ENCODE data around the gene MYOG. TPM values are rescaled to one million over a fixed set of nuclear protein-coding genes. Genes with fewer than 3 reads are reported as not detected.
A peak's percentile ranks its signal among the peaks of the same experiment; 100 is the strongest.

MYOG gene
- total and polyA plus RNA-seq, 2 experiments from 2014 or later, result not detected

DNA sequence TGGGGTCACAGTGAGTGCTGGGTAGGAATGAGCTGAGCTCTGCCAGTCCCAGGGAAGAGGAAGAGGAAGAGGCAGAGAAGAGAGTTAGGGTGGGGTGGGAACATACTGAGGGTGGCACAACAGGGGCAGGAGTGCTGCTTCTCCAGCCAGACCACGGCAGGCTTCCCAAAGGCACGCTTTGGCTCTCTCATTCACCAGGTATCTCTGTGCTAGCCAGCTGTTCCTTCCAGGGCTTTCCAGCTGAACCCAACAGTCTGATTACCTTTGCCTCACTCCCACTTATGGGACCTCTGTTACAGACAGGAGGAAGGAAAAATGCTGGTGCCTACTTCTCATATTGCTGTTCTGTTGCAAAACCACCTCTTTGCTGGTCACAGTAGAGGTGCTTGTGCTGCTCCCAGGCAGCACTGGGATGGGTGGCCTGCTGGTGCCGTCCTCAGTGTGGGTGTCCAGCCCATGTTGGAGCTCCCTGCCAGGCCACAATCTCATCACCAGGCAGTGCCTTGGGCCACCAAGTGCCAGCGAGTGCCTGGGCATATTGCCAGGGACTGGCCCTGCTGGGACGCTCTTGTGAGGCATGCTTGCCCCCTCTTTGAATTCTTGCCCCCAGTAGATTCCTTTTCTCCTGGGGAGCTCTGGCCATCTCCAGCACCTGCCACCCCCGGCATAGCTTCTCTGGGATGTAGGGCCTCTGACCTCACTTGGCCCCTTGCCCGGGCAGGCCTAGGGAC lies 43.9 kb upstream of the MYOG start:
- H3K27ac Mint-ChIP-seq, result no peak overlapping the region
- no peak overlapping the region for H3K4me3 ChIP-seq
- 0 out of 2 replicates have a peak, but pooled peaks cover 3% of the 10 kb centered on the region for H3F3A ChIP-seq (replicated peaks; ENCODE audit: low read depth)
- ATAC-seq, result no peak
- no peak overlapping the region for H3K4me3 Mint-ChIP-seq
- no peaks in the 10 kb centered on the region for H4K20me1 ChIP-seq (replicated peaks; ENCODE audit: insufficient read depth)
- H3K27ac ChIP-seq (ENCODE audit: low read depth), result no peak overlapping the region
- no peak overlapping the region for H3K4me2 ChIP-seq
- H3K27me3 ChIP-seq (ENCODE audit: insufficient read depth), result peaks cover 35% of the 10 kb centered on the region
- no peaks in the 10 kb centered on the region for H3K9me2 ChIP-seq (ENCODE audit: insufficient read depth)
- no peaks in the 10 kb centered on the region for H3K9me3 Mint-ChIP-seq
- H3K27me3 Mint-ChIP-seq (ENCODE audit: insufficient read depth, low read depth, poor library complexity), result peaks cover 39% of the 10 kb centered on the region
- no peak for DNase-seq (ENCODE audit: low spot score)
- peaks cover 35% of the 10 kb centered on the region for H3K4me1 Mint-ChIP-seq
- TF ChIP-seq, protein P1, sequence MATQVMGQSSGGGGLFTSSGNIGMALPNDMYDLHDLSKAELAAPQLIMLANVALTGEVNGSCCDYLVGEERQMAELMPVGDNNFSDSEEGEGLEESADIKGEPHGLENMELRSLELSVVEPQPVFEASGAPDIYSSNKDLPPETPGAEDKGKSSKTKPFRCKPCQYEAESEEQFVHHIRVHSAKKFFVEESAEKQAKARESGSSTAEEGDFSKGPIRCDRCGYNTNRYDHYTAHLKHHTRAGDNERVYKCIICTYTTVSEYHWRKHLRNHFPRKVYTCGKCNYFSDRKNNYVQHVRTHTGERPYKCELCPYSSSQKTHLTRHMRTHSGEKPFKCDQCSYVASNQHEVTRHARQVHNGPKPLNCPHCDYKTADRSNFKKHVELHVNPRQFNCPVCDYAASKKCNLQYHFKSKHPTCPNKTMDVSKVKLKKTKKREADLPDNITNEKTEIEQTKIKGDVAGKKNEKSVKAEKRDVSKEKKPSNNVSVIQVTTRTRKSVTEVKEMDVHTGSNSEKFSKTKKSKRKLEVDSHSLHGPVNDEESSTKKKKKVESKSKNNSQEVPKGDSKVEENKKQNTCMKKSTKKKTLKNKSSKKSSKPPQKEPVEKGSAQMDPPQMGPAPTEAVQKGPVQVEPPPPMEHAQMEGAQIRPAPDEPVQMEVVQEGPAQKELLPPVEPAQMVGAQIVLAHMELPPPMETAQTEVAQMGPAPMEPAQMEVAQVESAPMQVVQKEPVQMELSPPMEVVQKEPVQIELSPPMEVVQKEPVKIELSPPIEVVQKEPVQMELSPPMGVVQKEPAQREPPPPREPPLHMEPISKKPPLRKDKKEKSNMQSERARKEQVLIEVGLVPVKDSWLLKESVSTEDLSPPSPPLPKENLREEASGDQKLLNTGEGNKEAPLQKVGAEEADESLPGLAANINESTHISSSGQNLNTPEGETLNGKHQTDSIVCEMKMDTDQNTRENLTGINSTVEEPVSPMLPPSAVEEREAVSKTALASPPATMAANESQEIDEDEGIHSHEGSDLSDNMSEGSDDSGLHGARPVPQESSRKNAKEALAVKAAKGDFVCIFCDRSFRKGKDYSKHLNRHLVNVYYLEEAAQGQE (IDR thresholded peaks at IDR 0.05; ENCODE audit: unreplicated experiment), result no peak
- TF ChIP-seq STAT1 (IDR thresholded peaks at IDR 0.05; ENCODE audit: unreplicated experiment), result no peak
- H3K79me2 ChIP-seq (replicated peaks; ENCODE audit: insufficient read depth), result no peaks in the 10 kb centered on the region
- no peaks in the 10 kb centered on the region for H3K36me3 Mint-ChIP-seq (ENCODE audit: low read depth)
- peaks cover 23% of the 10 kb centered on the region for H3K4me1 ChIP-seq (ENCODE audit: insufficient read depth)
- no peaks in the 10 kb centered on the region for H3K36me3 ChIP-seq (ENCODE audit: insufficient read depth)
- no peak overlapping the region for H2AFZ ChIP-seq

DNA sequence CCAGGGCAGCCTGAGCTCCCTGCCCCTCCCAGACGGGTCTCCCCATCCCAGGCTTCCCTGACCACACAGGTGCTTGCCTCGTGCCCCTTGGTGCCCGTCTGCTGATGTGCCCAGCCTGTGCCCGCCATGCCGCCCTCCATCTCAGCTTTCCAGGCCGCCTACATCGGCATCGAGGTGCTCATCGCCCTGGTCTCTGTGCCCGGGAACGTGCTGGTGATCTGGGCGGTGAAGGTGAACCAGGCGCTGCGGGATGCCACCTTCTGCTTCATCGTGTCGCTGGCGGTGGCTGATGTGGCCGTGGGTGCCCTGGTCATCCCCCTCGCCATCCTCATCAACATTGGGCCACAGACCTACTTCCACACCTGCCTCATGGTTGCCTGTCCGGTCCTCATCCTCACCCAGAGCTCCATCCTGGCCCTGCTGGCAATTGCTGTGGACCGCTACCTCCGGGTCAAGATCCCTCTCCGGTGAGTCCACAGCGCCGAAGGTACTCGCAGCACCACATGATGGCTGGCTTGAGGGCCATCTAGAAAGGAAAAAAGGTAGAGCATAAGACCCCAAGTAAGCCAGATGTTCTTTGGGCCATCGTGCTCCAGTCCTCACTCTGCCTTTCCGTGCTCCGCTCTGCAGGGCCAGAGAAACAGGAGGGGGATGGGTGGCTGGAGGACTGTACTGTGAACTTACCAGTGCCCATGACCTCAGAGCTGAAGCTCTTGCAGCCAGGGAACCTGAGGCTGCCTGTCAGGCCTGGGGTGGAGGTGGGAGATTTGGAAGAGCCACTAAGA lies 43.1 kb upstream of the MYOG start:
- no peak for ATAC-seq
- no peaks in the 10 kb centered on the region for H3K9me3 Mint-ChIP-seq

More for the DNA sequence above, 43.1 kb upstream of the MYOG start:
- Histone ChIP-seq H3K4me1 (ENCODE audit: insufficient read depth) (peaks cover 17% of the 10 kb centered on the region), H3K36me3 (ENCODE audit: insufficient read depth) (no peaks in the 10 kb centered on the region), H4K20me1 (replicated peaks; ENCODE audit: insufficient read depth) (no peaks in the 10 kb centered on the region), H3K79me2 (replicated peaks; ENCODE audit: insufficient read depth) (no peaks in the 10 kb centered on the region), H3K4me2 (peak overlapping the region; percentile 98), H3F3A (replicated peaks; ENCODE audit: low read depth) (0 out of 2 replicates have a peak, but pooled peaks cover 3% of the 10 kb centered on the region), H3K27me3 (ENCODE audit: insufficient read depth) (peaks cover 35% of the 10 kb centered on the region), H3K4me3 (peak overlapping the region; percentile 83), H3K27ac (ENCODE audit: low read depth) (no peak overlapping the region), H2AFZ (peak overlapping the region; percentile 99), H3K9me2 (ENCODE audit: insufficient read depth) (no peaks in the 10 kb centered on the region)
- Mint-ChIP-seq H3K36me3 (ENCODE audit: low read depth) (no peaks in the 10 kb centered on the region), H3K27ac (no peak overlapping the region), H3K4me1 (peaks cover 36% of the 10 kb centered on the region), H3K27me3 (ENCODE audit: insufficient read depth, low read depth, poor library complexity) (peaks cover 37% of the 10 kb centered on the region), H3K4me3 (peak overlapping the region; percentile 79)
- TF ChIP-seq, protein P1 (IDR thresholded peaks at IDR 0.05; ENCODE audit: unreplicated experiment), result no peak
- TF ChIP-seq CREB1 (CRISPR knock-in tag; IDR thresholded peaks at IDR 0.05; ENCODE audit: low read depth) (no peak), JUNB (IDR thresholded peaks at IDR 0.05; ENCODE audit: unreplicated experiment) (no peak), EZH2 (IDR thresholded peaks at IDR 0.05; ENCODE audit: low read depth, unreplicated experiment) (no peak), ZNF114 (CRISPR knock-in tag; IDR thresholded peaks at IDR 0.05) (no peak), EZH2phosphoT487 (IDR thresholded peaks at IDR 0.05; ENCODE audit: unreplicated experiment) (no peak), POLR2AphosphoS5 (IDR thresholded peaks at IDR 0.05; ENCODE audit: low read depth) (no peak), ZNF331 (CRISPR knock-in tag; IDR thresholded peaks at IDR 0.05; ENCODE audit: low read depth) (no peak)
- TF ChIP-seq, protein P2, sequence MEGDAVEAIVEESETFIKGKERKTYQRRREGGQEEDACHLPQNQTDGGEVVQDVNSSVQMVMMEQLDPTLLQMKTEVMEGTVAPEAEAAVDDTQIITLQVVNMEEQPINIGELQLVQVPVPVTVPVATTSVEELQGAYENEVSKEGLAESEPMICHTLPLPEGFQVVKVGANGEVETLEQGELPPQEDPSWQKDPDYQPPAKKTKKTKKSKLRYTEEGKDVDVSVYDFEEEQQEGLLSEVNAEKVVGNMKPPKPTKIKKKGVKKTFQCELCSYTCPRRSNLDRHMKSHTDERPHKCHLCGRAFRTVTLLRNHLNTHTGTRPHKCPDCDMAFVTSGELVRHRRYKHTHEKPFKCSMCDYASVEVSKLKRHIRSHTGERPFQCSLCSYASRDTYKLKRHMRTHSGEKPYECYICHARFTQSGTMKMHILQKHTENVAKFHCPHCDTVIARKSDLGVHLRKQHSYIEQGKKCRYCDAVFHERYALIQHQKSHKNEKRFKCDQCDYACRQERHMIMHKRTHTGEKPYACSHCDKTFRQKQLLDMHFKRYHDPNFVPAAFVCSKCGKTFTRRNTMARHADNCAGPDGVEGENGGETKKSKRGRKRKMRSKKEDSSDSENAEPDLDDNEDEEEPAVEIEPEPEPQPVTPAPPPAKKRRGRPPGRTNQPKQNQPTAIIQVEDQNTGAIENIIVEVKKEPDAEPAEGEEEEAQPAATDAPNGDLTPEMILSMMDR (conservative IDR thresholded peaks at IDR 0.05; ENCODE audit: low read depth in 2 of 2), result no peak
- TF ChIP-seq, protein P3, sequence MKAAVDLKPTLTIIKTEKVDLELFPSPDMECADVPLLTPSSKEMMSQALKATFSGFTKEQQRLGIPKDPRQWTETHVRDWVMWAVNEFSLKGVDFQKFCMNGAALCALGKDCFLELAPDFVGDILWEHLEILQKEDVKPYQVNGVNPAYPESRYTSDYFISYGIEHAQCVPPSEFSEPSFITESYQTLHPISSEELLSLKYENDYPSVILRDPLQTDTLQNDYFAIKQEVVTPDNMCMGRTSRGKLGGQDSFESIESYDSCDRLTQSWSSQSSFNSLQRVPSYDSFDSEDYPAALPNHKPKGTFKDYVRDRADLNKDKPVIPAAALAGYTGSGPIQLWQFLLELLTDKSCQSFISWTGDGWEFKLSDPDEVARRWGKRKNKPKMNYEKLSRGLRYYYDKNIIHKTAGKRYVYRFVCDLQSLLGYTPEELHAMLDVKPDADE (IDR thresholded peaks at IDR 0.05), result no peak
- no peak for DNase-seq (ENCODE audit: low spot score)
